ENCODE results near the gene KIF27.
"Not testable (repeated sequence)": the region's sequence is repeated elsewhere in the genome, so short reads cannot be mapped to it uniquely, and the experiment has no call there.

DNA sequence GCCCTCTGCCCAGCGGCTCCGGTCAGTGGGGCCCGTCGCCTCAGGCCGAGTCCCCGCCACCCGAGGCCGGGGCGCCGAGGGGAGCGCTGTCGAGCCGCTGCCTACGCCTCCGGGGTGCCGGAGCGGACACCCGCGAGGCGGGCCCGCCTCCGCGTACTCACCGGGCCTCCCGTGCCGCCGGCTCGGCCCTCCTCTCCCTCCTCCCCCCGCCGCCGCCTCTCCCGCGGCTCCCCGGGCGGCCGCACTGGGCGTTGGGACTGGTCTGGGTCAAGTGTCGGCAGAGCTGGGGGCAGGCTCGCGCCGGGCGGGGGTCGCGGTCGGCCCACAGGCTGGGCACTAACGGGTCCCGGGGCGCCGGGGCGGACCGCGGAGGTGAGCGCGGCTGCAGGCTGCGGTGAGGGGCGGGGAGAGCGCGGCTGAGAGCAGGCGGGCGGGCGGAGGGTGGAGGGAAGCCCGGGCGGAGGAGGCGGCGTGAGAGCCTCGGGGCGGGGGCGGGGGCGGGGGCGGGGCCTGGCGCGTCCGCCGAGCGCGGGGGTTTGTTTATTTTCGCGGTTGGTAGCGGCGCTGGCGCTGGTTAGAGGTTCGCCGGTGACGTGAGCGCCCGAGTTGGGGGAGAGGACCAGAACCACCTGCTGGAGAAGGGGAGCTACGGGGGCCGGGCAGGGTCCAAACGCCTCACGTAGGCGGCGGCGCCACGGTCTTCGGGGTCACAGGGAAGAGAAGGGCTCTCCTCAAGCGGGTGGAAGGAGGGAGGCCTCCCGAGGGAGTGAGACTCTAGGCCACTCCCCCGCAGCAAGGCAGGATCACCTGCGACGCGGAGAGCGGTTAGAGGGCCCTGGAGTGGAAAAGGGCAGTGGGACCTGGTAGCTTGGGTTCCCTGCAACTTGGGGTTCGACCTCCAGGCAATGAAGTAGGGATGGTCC is 103.6 kb downstream of the KIF27 start, which contains the start of gene GKAP1:
- not testable (repeated sequence) for TF ChIP-seq GATA2, GATA3 (IDR thresholded peaks at IDR 0.05; ENCODE audit: low read depth, low read length)
